Naive B cell (primary cell): ENCODE data around the gene CCDC201. TPM values are rescaled to one million over a fixed set of nuclear protein-coding genes. Genes with fewer than 3 reads are reported as not detected.

Experiments used
- ATAC-seq, 2 donors: fragments of 150-1000 bp; cut with Tn5 transposase; 2 replicates each; pipeline ENCODE4 v1.10.0; 2021; ENCODE audit warnings: low read depth in 2 of 2, mild to moderate bottlenecking in 2 of 2, moderate library complexity in 2 of 2
- DNase-seq: peaks from one replicate; pipeline ENCODE4 v3.0.0; 2022
- H3K27ac Mint-ChIP-seq, 6 donors: one replicate each; pipeline ENCODE4 v1.8.0; 2020 to 2022; ENCODE audit warnings: mild to moderate bottlenecking in 6 of 6, mixed read lengths in 6 of 6, moderate library complexity in 5 of 6, inconsistent platforms in 2 of 6
- H3K27me3 Mint-ChIP-seq, 3 donors: one replicate each; pipeline ENCODE4 v1.8.0; 2021 to 2022; ENCODE audit warnings: mixed read lengths in 3 of 3, mild to moderate bottlenecking in 1 of 3
- H3K36me3 Mint-ChIP-seq, 2 donors: one replicate each; pipeline ENCODE4 v1.8.0; 2020 to 2022; ENCODE audit warnings: mixed read lengths in 2 of 2, inconsistent platforms in 1 of 2, mild to moderate bottlenecking in 1 of 2
- H3K4me1 Mint-ChIP-seq, 3 donors: one replicate each; pipeline ENCODE4 v1.8.0; 2020 to 2022; ENCODE audit warnings: mixed read lengths in 3 of 3, inconsistent platforms in 1 of 3, mild to moderate bottlenecking in 1 of 3, moderate library complexity in 1 of 3
- H3K4me3 Mint-ChIP-seq, 8 donors: one replicate each; pipeline ENCODE4 v1.8.0; 2020 to 2022; ENCODE audit warnings: mild to moderate bottlenecking in 8 of 8, mixed read lengths in 8 of 8, moderate library complexity in 8 of 8, inconsistent platforms in 2 of 8
- H3K9me3 Mint-ChIP-seq, 7 donors: one replicate each; pipeline ENCODE4 v1.8.0; 2020 to 2022; ENCODE audit warnings: mixed read lengths in 7 of 7, mild to moderate bottlenecking in 5 of 7, inconsistent platforms in 2 of 7, moderate library complexity in 1 of 7
- polyA plus RNA-seq, 6 donors: library from polyadenylated mRNA; unstranded; fragments of 300-500 nt; fragmentation: Illumina TruSeq; gene quantifications; one replicate each; pipeline ENCODE4 v1.2.3, GENCODE V29; 2021; ENCODE audit warnings: low read depth in 6 of 6

Gene CCDC201
- polyA plus RNA-seq, 6 donors from 2014 or later, result not detected

- H3K9me3 Mint-ChIP-seq, result peaks cover 0 to 15% (median 4%) of the 10 kb centered on the region in 7 donors
- H3K4me3 Mint-ChIP-seq, result no peak overlapping the region
- ATAC-seq (no peak), DNase-seq (no peak)
- H3K27ac Mint-ChIP-seq, result no peak overlapping the region
- H3K4me1 Mint-ChIP-seq, result no peaks in the 10 kb centered on the region
- peaks cover 21 to 54% (median 47%) of the 10 kb centered on the region in 3 donors for H3K27me3 Mint-ChIP-seq
- H3K36me3 Mint-ChIP-seq, result no peaks in the 10 kb centered on the region
Measured at GRCh38 chr7:45911311-45911710, 38.4 kb upstream of the CCDC201 start.

- H3K36me3 Mint-ChIP-seq, result no peaks in the 10 kb centered on the region
- DNase-seq, result no peak
- H3K4me3 Mint-ChIP-seq, result no peak overlapping the region
- H3K27ac Mint-ChIP-seq, result no peak overlapping the region
- H3K27me3 Mint-ChIP-seq, result peaks cover 17 to 49% (median 42%) of the 10 kb centered on the region in 3 donors
- ATAC-seq, result no peak
- no peaks in the 10 kb centered on the region for H3K4me1 Mint-ChIP-seq
- peaks cover 0 to 15% (median 6%) of the 10 kb centered on the region in 7 donors for H3K9me3 Mint-ChIP-seq
Measured at GRCh38 chr7:45910855-45911254, 38.0 kb upstream of the CCDC201 start.

DNA sequence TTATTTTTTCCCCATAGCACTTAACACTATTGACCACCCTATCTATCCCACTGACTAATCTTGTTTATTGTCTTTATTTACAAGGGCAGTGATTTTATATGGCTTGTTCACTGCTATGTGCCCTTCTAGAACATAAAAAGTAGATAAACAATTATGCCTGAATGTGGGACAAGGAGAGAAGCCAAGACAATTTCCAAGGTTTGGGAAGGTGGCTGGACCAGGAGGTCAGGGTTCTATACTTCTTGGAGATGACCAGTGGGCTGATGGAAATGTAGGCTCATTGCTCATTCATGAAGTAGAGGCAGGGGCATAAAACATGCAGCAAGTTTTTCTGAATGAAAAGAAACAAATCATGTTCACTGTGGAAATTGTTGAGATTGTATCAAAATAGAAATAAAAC lies 36.7 kb upstream of the CCDC201 start:
- H3K4me1 Mint-ChIP-seq, result no peaks in the 10 kb centered on the region

DNA sequence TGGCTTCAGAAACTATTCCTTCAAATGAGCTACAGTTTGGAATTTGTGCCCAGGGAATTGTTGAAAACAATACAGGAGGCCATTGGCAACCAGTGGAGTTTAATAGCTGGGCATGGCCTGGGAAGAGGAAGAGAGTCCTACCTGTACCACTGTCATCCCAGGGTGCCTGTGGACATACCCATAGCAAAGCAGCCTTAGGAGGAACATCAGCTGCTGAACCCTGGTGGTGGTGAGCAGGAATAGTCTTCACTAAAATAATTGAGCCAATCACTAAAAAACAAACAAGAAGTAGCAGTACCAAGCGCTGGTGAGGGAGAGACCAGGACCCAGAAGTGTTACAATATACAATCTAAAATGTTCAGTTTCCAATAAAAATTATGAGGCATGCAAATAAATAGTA lies 29.9 kb upstream of the CCDC201 start:
- Mint-ChIP-seq H3K27me3 (peaks cover 12 to 41% (median 38%) of the 10 kb centered on the region in 3 donors), H3K9me3 (peaks cover 3 to 38% (median 15%) of the 10 kb centered on the region in 7 donors), H3K4me1 (no peaks in the 10 kb centered on the region), H3K36me3 (peaks cover 0 to 8% of the 10 kb centered on the region in 2 donors), H3K27ac (no peak overlapping the region), H3K4me3 (no peak overlapping the region)
- no peak for ATAC-seq
- DNase-seq, result no peak

More for the DNA sequence above, 36.7 kb upstream of the CCDC201 start:
- DNase-seq (no peak), ATAC-seq (no peak)
- Mint-ChIP-seq H3K4me3 (no peak overlapping the region), H3K27me3 (peaks cover 14 to 46% (median 36%) of the 10 kb centered on the region in 3 donors), H3K27ac (no peak overlapping the region), H3K36me3 (no peaks in the 10 kb centered on the region), H3K9me3 (peaks cover 0 to 19% (median 9%) of the 10 kb centered on the region in 7 donors)

GRCh38 chr7:45901566-45901965 lies 28.7 kb upstream of the CCDC201 start:
- Mint-ChIP-seq H3K27ac (peak overlapping the region in 2 of 6 donors; percentile 2 to 12), H3K27me3 (peaks cover 17 to 49% (median 43%) of the 10 kb centered on the region in 3 donors), H3K4me1 (no peaks in the 10 kb centered on the region), H3K9me3 (peaks cover 3 to 38% (median 13%) of the 10 kb centered on the region in 7 donors), H3K4me3 (no peak overlapping the region), H3K36me3 (peaks cover 0 to 8% of the 10 kb centered on the region in 2 donors)
- DNase-seq, result no peak
- no peak for ATAC-seq

DNA sequence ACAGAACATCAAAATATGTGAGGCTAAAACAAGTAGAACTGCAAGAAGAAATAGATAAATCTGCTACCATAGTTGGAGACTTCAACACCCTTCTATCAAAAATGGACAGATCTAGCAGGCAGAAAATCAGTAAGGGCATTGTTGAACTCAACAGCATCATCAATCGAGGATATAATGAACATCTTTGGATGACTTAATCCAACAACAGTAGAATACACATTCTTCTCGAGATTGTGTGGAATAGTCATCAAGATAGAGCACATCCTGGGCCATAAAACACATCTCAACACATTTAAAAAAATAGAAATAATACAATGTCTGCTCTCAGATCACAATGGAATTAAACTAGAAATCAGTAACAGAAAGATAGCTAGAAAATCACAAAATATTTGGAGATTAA lies 25.3 kb upstream of the CCDC201 start:
- Mint-ChIP-seq H3K9me3 (peaks cover 0 to 13% (median 6%) of the 10 kb centered on the region in 7 donors), H3K4me3 (no peak overlapping the region), H3K27me3 (peaks cover 41 to 81% (median 68%) of the 10 kb centered on the region in 3 donors), H3K36me3 (peaks cover 0 to 8% of the 10 kb centered on the region in 2 donors), H3K27ac (no peak overlapping the region), H3K4me1 (no peaks in the 10 kb centered on the region)
- ATAC-seq (no peak), DNase-seq (no peak)

GRCh38 chr7:45897042-45897690 lies 24.3 kb upstream of the CCDC201 start:
- no peak overlapping the region for H3K27ac Mint-ChIP-seq
- ATAC-seq, result no peak

DNA sequence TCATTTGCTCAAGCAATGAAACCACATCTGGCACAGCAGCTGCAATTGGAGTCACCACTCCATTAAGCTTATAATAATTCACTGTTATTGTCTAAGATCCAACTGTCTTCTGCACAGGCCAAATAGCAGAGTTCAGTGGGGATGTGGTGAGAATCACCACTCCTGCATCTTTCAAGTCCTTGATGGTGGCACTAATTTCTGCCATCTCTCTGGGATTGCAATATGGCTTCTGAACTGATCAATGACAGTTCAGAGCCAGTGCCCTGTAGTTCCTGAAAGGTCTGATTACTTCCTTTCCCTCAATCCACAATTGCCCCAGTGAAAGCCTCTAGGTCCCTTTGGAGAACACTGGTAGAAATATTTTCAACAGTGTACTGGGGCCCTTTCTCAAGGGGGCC lies 21.8 kb upstream of the CCDC201 start:
- no peak for DNase-seq
- H3K27ac Mint-ChIP-seq, result no peak overlapping the region
- no peak overlapping the region for H3K4me3 Mint-ChIP-seq
- peaks cover 55 to 76% (median 64%) of the 10 kb centered on the region in 3 donors for H3K27me3 Mint-ChIP-seq
- no peaks in the 10 kb centered on the region for H3K4me1 Mint-ChIP-seq
- H3K36me3 Mint-ChIP-seq, result no peaks in the 10 kb centered on the region
- no peak for ATAC-seq
- peaks cover 0 to 3% (median 0%) of the 10 kb centered on the region in 7 donors for H3K9me3 Mint-ChIP-seq

More at GRCh38 chr7:45897042-45897690, 24.3 kb upstream of the CCDC201 start:
- Mint-ChIP-seq H3K36me3 (peaks cover 0 to under 1% of the 10 kb centered on the region in 2 donors), H3K4me1 (no peaks in the 10 kb centered on the region), H3K9me3 (peaks cover 0 to 5% (median 2%) of the 10 kb centered on the region in 7 donors), H3K27me3 (peaks cover 49 to 80% (median 65%) of the 10 kb centered on the region in 3 donors), H3K4me3 (no peak overlapping the region)
- DNase-seq, result no peak

- H3K4me1 Mint-ChIP-seq, result no peaks in the 10 kb centered on the region
- H3K9me3 Mint-ChIP-seq, result peaks cover 0 to 3% (median 0%) of the 10 kb centered on the region in 7 donors
- no peak for DNase-seq
- no peaks in the 10 kb centered on the region for H3K36me3 Mint-ChIP-seq
- peaks cover 58 to 79% (median 69%) of the 10 kb centered on the region in 3 donors for H3K27me3 Mint-ChIP-seq
- no peak for ATAC-seq
- no peak overlapping the region for H3K4me3 Mint-ChIP-seq
- H3K27ac Mint-ChIP-seq, result no peak overlapping the region
Measured at GRCh38 chr7:45893996-45894664, 21.2 kb upstream of the CCDC201 start.

DNA sequence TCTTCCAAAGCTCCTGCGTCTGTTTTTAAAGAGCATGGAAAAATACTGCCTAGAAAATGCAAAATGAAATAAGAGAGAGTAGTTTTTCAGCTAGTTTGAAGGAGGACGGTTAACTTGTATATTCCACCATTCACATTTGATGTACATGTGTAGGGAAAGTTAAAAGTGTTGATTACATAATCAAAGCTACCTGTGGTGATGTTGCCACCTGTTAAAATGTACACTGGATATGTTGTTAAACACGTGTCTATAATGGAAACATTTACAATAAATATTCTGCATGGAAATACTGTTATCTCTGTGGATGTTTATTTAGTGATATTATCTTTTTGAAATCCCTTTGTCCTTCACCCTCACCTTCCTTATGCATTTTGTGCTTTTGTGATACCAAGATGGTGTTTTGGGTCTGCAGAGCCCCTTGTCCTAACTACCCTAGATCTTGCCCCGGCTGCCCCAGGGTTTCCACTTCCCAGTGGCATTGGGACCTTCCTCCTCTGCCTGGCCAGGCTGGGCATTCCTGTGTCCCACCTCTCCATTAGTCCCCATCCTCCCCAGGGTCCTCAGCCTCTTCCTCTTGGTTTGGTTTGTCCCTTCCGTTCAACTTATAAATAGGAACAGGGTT lies 20.6 kb upstream of the CCDC201 start:
- Mint-ChIP-seq H3K27me3 (peaks cover 60 to 81% (median 72%) of the 10 kb centered on the region in 3 donors), H3K4me3 (no peak overlapping the region)

DNA sequence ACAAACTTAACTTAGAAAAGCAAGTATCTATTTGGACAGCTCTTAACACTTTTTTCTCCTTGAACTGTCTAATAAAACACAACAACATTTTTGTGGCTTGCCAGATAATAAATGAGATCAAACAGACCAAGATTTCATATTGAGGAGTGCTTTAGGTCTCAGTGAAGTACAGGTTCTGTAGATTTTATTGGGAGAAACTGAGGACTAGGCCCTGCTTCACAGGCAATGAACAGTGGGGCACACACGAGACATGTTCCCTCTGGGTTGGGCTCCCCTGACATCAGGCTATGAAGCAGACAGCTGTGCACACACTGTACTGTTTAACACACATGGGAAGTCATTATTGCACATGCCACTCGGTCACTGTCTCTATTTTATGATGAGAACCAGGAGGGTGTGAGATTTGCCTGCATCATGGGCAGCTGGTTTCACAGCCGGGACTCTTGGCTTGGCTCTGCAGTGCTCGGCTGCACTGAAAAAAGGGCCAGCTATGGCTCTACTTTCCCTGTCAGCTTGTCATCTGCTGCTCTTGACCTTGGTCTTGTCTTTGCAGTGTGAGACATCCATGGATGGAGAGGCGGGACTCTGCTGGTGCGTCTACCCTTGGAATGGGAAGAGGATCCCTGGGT lies 19.6 kb upstream of the CCDC201 start:
- no peak for ATAC-seq
- H3K4me3 Mint-ChIP-seq, result no peak overlapping the region
- H3K9me3 Mint-ChIP-seq, result peaks cover 0 to 3% (median 0%) of the 10 kb centered on the region in 7 donors
- no peak overlapping the region for H3K27ac Mint-ChIP-seq
- no peak for DNase-seq
- no peaks in the 10 kb centered on the region for H3K4me1 Mint-ChIP-seq
- H3K36me3 Mint-ChIP-seq, result no peaks in the 10 kb centered on the region
- H3K27me3 Mint-ChIP-seq, result peaks cover 58 to 71% (median 69%) of the 10 kb centered on the region in 3 donors

More for the DNA sequence above, 20.6 kb upstream of the CCDC201 start:
- peaks cover 0 to 3% (median 0%) of the 10 kb centered on the region in 7 donors for H3K9me3 Mint-ChIP-seq
- H3K4me1 Mint-ChIP-seq, result no peaks in the 10 kb centered on the region
- DNase-seq (no peak), ATAC-seq (no peak)
- H3K36me3 Mint-ChIP-seq, result no peaks in the 10 kb centered on the region
- no peak overlapping the region for H3K27ac Mint-ChIP-seq

DNA sequence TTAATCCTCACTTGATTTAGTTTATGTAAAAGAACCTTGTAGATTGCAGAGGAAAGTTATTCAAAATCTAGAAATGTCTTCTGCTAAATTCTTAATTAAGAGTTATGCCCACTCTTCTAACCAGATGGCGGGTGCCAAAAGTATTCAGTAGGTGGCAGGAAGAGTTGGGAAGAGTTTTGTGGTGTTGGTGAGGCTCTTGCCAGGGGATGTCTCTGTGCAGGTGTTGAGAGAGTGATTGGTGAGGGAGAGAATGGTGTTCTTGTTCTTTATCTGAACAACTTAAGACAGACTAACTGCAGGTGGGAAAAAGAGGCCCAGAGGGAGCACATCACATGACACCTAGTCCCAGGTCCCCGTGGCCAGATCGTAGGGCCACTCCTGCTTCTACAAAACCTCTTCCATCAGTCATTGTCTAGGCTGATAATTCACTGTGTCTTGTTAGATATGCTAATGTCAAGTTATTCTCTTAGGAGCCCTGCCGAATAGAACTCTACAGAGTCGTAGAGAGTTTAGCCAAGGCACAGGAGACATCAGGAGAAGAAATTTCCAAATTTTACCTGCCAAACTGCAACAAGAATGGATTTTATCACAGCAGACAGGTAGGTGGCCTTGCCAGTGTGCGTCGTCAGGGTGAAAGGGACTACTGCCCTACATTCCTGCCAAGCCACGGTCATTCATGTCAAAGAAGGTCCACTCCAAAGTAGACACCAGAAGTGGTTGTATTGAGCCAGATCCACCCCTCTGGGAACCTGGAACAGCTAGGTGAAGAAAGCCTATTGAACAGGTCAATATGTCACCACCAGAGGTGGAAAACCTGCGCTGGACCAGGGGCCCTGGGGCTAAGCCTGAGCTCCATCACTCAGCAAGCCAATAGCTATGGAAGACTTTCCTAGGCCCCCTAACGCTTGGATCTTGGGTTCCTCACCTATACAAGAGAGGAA lies 18.9 kb upstream of the CCDC201 start:
- no peak overlapping the region for H3K27ac Mint-ChIP-seq
- no peak overlapping the region for H3K4me3 Mint-ChIP-seq
- peaks cover 63 to 75% (median 75%) of the 10 kb centered on the region in 3 donors for H3K27me3 Mint-ChIP-seq
- no peaks in the 10 kb centered on the region for H3K36me3 Mint-ChIP-seq
- no peaks in the 10 kb centered on the region for H3K4me1 Mint-ChIP-seq
- ATAC-seq (no peak), DNase-seq (no peak)
- peaks cover 0 to 3% (median 0%) of the 10 kb centered on the region in 7 donors for H3K9me3 Mint-ChIP-seq
